Panc1 (cell line): ENCODE results near the gene TMTC2. TPM values are rescaled to one million over a fixed set of nuclear protein-coding genes. Genes with fewer than 3 reads are reported as not detected.

Source experiments
- ATAC-seq: fragments of 200-7000 bp; cut with Tn5 transposase; 2 replicates; pipeline ENCODE4 v1.9.1; 2020; ENCODE audit warnings: mild to moderate bottlenecking, moderate library complexity
- BruUV-seq: library from RNA; stranded (reverse); fragments of 400-500 nt; replicated peaks from 2 replicates; lab custom pipeline; 2021; lab: Mats Ljungman, UMichigan
- CTCF ChIA-PET: fragments of 300-600 bp; sonication (Branson Sonifier 250); formaldehyde crosslinking; loops from one replicate; lab custom pipeline; 2022; ENCODE audit warnings: antibody characterized with exemption; lab: Charles Lee
- POLR2A ChIA-PET: fragments of 300-600 bp; sonication (Branson Sonifier 250); formaldehyde crosslinking; loops from one replicate; lab custom pipeline; 2022; ENCODE audit warnings: antibody characterized with exemption; lab: Charles Lee
- DNase-seq: peaks from one replicate; pipeline ENCODE4 v3.0.0-alpha.2; 2010; ENCODE audit warnings: low read depth, low spot score
- H3K27ac ChIP-seq: 2 replicates; pipeline ENCODE4 v1.5.1; 2011; ENCODE audit warnings: mild to moderate bottlenecking, low read length, inconsistent platforms
- H3K27me3 ChIP-seq: fragments of 200-500 bp; sonication (Bioruptor generic); 2 replicates; pipeline ENCODE4 v1.6.0; 2014; ENCODE audit warnings: low read length, inconsistent platforms; ENCODE audit not compliant: control insufficient read depth, insufficient read depth
- H3K36me3 ChIP-seq: fragments of 200-500 bp; sonication (Bioruptor generic); 2 replicates; pipeline ENCODE4 v1.5.1; 2014; ENCODE audit warnings: inconsistent platforms, mild to moderate bottlenecking, low read length, moderate library complexity; ENCODE audit not compliant: control insufficient read depth, insufficient read depth
- H3K4me1 ChIP-seq: 2 replicates; pipeline ENCODE4 v1.5.1; 2011; ENCODE audit warnings: inconsistent platforms, mild to moderate bottlenecking, low read length, moderate library complexity; ENCODE audit not compliant: control insufficient read depth, insufficient read depth
- H3K4me3 ChIP-seq, 2 experiments: 2 replicates each; pipeline ENCODE4 v1.5.1; 2011 to 2012; ENCODE audit warnings: low read depth in 2 of 2, low read length in 2 of 2, mild to moderate bottlenecking in 2 of 2, inconsistent platforms in 1 of 2, moderate library complexity in 1 of 2
- H3K9me3 ChIP-seq: fragments of 200-500 bp; sonication (Bioruptor generic); 2 replicates; pipeline ENCODE4 v1.5.1; 2014; ENCODE audit warnings: low read depth, mild to moderate bottlenecking, inconsistent platforms, low read length, moderate library complexity; ENCODE audit not compliant: control insufficient read depth, insufficient read depth
- POLR2AphosphoS5 ChIP-seq: IDR thresholded peaks from 2 replicates; pipeline ENCODE4 v1.6.1; 2012; ENCODE audit warnings: mild to moderate bottlenecking, low read depth, low read length, moderate library complexity
- SIN3A ChIP-seq: IDR thresholded peaks from 2 replicates; pipeline ENCODE4 v1.6.1; 2012; ENCODE audit warnings: low read depth, mild to moderate bottlenecking, low read length, moderate library complexity, borderline replicate concordance; ENCODE audit not compliant: insufficient read depth
- TCF7L2 ChIP-seq: IDR thresholded peaks from 2 replicates; pipeline ENCODE4 v1.6.1; 2011; ENCODE audit warnings: mild to moderate bottlenecking, low read depth, low read length, inconsistent platforms
- in situ Hi-C: cut with HindIII; loops from 2 replicates; pipeline ENCODE4 v1.10.0; 2016; ENCODE audit warnings: low sequenced_read_pairs, low pct_unique_long_range_greater_than_20kb
- intact Hi-C: fragments of 100-400 bp; cut with micrococcal nuclease; formaldehyde crosslinking; loops from one replicate; pipeline ENCODE4 v1.10.0; 2022; ENCODE audit not compliant: unreplicated experiment
- total RNA-seq: library from RNA; stranded (reverse); gene quantifications from one replicate; pipeline ENCODE4 v1.2.1, GENCODE V29; 2021; ENCODE audit not compliant: unreplicated experiment
- TF ChIP-seq, protein P1 (sequence below), 2 experiments: IDR thresholded peaks; 2 replicates each; pipeline ENCODE4 v1.6.1; 2011 to 2012; ENCODE audit warnings: low read depth in 2 of 2, control low read depth in 1 of 2, low read length in 1 of 2, mild to moderate bottlenecking in 1 of 2, moderate library complexity in 1 of 2; ENCODE audit not compliant: insufficient read depth in 1 of 2
- TF ChIP-seq, protein P2 (sequence below): fragments of 450-650 bp; IDR thresholded peaks from 2 replicates; pipeline ENCODE4 v1.5.1; 2017; ENCODE audit warnings: mild to moderate bottlenecking

Gene TMTC2
- total RNA-seq, 1 experiment from 2014 or later: 5.7 TPM

GRCh38 chr12:82838827-82839226, 152.1 kb downstream of the TMTC2 start:
- no TSS peak for BruUV-seq
- in situ Hi-C loops: no loop called here
- Histone ChIP-seq H3K9me3 (no peaks in the 10 kb centered on the region), H3K4me3 (no peak overlapping the region), H3K36me3 (no peaks in the 10 kb centered on the region), H3K4me1 (no peaks in the 10 kb centered on the region), H3K27me3 (no peaks in the 10 kb centered on the region), H3K27ac (no peak overlapping the region)
- no peak for ATAC-seq
- POLR2A ChIA-PET: no interaction called here
- intact Hi-C loops: no loop called here
- TF ChIP-seq SIN3A: no peak
- TF ChIP-seq TCF7L2: no peak
- TF ChIP-seq, protein P1, sequence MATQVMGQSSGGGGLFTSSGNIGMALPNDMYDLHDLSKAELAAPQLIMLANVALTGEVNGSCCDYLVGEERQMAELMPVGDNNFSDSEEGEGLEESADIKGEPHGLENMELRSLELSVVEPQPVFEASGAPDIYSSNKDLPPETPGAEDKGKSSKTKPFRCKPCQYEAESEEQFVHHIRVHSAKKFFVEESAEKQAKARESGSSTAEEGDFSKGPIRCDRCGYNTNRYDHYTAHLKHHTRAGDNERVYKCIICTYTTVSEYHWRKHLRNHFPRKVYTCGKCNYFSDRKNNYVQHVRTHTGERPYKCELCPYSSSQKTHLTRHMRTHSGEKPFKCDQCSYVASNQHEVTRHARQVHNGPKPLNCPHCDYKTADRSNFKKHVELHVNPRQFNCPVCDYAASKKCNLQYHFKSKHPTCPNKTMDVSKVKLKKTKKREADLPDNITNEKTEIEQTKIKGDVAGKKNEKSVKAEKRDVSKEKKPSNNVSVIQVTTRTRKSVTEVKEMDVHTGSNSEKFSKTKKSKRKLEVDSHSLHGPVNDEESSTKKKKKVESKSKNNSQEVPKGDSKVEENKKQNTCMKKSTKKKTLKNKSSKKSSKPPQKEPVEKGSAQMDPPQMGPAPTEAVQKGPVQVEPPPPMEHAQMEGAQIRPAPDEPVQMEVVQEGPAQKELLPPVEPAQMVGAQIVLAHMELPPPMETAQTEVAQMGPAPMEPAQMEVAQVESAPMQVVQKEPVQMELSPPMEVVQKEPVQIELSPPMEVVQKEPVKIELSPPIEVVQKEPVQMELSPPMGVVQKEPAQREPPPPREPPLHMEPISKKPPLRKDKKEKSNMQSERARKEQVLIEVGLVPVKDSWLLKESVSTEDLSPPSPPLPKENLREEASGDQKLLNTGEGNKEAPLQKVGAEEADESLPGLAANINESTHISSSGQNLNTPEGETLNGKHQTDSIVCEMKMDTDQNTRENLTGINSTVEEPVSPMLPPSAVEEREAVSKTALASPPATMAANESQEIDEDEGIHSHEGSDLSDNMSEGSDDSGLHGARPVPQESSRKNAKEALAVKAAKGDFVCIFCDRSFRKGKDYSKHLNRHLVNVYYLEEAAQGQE (IDR thresholded peaks at IDR 0.05; ENCODE audit: insufficient read depth in 1 of 2, low read depth in 2 of 2, low read length in 1 of 2): no peak
- no peak for TF ChIP-seq POLR2AphosphoS5
- TF ChIP-seq, protein P2, sequence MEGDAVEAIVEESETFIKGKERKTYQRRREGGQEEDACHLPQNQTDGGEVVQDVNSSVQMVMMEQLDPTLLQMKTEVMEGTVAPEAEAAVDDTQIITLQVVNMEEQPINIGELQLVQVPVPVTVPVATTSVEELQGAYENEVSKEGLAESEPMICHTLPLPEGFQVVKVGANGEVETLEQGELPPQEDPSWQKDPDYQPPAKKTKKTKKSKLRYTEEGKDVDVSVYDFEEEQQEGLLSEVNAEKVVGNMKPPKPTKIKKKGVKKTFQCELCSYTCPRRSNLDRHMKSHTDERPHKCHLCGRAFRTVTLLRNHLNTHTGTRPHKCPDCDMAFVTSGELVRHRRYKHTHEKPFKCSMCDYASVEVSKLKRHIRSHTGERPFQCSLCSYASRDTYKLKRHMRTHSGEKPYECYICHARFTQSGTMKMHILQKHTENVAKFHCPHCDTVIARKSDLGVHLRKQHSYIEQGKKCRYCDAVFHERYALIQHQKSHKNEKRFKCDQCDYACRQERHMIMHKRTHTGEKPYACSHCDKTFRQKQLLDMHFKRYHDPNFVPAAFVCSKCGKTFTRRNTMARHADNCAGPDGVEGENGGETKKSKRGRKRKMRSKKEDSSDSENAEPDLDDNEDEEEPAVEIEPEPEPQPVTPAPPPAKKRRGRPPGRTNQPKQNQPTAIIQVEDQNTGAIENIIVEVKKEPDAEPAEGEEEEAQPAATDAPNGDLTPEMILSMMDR: no peak
- CTCF ChIA-PET: no interaction called here
- DNase-seq: no peak

GRCh38 chr12:82839796-82840195, 153.1 kb downstream of the TMTC2 start:
- POLR2A ChIA-PET: no interaction called here
- no peaks in the 10 kb centered on the region for H3K36me3 ChIP-seq
- DNase-seq (no peak), ATAC-seq (no peak)
- no TSS peak for BruUV-seq
- H3K9me3 ChIP-seq: no peaks in the 10 kb centered on the region
- no peak overlapping the region for H3K27ac ChIP-seq
- in situ Hi-C loops (no loop called here), intact Hi-C loops (no loop called here)
- H3K4me1 ChIP-seq: no peaks in the 10 kb centered on the region
- CTCF ChIA-PET: no interaction called here
- no peaks in the 10 kb centered on the region for H3K27me3 ChIP-seq
- H3K4me3 ChIP-seq: no peak overlapping the region
- TF ChIP-seq POLR2AphosphoS5 (no peak), SIN3A (no peak), TCF7L2 (no peak)
- TF ChIP-seq, protein P1 (IDR thresholded peaks at IDR 0.05; ENCODE audit: insufficient read depth in 1 of 2, low read depth in 2 of 2, low read length in 1 of 2): no peak
- TF ChIP-seq, protein P2: no peak
